Right ventricle myocardium inferior (tissue), 1 donor: ENCODE measurements around the gene TBC1D4. TPM values are rescaled to one million over a fixed set of nuclear protein-coding genes. Genes with fewer than 3 reads are reported as not detected.

Experiments
- ATAC-seq: fragments of 200-7000 bp; cut with Tn5 transposase; one replicate; pipeline ENCODE4 v1.9.1; 2020; ENCODE audit warnings: mild to moderate bottlenecking, moderate library complexity
- DNase-seq: peaks from one replicate; pipeline ENCODE4 v3.0.0; 2021; ENCODE audit errors: missing footprints
- intact Hi-C: fragments of 100-400 bp; cut with DNase I; formaldehyde crosslinking; loops from one replicate; pipeline ENCODE4 v1.11.0; 2022
- long read RNA-seq: library from polyadenylated mRNA; unstranded; transcript quantifications from one replicate; pipeline ENCODE4 v2.0.0, GENCODE V29; 2021
- total RNA-seq: library from RNA; stranded (reverse); fragmentation: NEBNext Ultra II Directional; extraction: Animal tissue kit (Norgen Biotek cat#: 25700); gene quantifications from one replicate; pipeline ENCODE4 v1.2.1, GENCODE V29; 2021
- donor health status: DM: no; HTN: yes; CAD: no; lungs with severe emphysema.

The TBC1D4 gene, protein sequence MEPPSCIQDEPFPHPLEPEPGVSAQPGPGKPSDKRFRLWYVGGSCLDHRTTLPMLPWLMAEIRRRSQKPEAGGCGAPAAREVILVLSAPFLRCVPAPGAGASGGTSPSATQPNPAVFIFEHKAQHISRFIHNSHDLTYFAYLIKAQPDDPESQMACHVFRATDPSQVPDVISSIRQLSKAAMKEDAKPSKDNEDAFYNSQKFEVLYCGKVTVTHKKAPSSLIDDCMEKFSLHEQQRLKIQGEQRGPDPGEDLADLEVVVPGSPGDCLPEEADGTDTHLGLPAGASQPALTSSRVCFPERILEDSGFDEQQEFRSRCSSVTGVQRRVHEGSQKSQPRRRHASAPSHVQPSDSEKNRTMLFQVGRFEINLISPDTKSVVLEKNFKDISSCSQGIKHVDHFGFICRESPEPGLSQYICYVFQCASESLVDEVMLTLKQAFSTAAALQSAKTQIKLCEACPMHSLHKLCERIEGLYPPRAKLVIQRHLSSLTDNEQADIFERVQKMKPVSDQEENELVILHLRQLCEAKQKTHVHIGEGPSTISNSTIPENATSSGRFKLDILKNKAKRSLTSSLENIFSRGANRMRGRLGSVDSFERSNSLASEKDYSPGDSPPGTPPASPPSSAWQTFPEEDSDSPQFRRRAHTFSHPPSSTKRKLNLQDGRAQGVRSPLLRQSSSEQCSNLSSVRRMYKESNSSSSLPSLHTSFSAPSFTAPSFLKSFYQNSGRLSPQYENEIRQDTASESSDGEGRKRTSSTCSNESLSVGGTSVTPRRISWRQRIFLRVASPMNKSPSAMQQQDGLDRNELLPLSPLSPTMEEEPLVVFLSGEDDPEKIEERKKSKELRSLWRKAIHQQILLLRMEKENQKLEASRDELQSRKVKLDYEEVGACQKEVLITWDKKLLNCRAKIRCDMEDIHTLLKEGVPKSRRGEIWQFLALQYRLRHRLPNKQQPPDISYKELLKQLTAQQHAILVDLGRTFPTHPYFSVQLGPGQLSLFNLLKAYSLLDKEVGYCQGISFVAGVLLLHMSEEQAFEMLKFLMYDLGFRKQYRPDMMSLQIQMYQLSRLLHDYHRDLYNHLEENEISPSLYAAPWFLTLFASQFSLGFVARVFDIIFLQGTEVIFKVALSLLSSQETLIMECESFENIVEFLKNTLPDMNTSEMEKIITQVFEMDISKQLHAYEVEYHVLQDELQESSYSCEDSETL (N-terminal part only)
- 86.8 TPM for total RNA-seq
- long read RNA-seq, full-length matches to known transcripts = 20 of 51 reads
- long read RNA-seq, partial matches to known transcripts = 17 of 51 reads
- long read RNA-seq, other reads (novel, unspliced or antisense) = 14 of 51 reads

DNA sequence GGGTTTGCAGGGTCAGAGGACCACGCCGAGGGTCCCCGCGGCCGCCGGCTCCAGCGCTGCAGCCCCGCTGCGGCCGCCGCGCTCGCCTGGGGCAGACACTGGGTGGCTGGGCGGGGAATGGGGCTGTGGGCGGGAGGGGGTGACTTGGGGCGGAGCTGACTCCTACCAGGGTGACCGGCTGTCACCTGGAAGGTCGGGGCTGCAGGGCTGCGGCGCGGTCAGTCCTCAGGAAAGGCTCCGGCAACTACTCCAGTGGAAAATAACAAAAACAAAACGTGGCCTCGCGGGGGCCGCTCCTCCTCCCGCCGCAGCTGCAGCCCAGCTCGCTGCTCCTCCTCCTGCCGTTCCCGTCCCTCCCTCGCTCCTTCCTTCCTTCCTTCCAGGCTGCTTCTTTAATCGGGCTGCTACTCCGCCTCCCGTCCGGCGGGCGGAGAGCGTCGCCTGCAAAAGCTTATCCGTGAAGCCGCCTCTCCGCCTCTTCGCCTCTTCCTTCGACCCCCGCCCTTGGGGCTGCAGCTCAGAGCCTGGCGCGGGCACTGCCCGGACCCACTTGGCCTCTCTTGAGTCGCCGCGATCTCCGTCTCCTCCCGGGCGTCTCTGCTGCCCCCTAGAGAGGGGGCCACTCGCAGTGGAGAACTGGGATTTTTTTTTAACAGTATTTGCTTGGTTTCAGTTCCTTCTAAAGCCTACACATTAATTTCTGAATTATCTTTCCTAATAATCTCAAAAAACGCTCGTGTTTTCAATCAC, at the start of gene TBC1D4:
Gene TBC1D4, minus strand, starts transcription at position 100 of the 750 bp plus-strand sequence. CDS start 402 bp downstream, outside the sequence.
- peak; percentile 87 for ATAC-seq
- peak; percentile 94 for DNase-seq
- intact Hi-C loops = loop anchor here (2.0 to 5.0 kb wide), 4 partner anchors 45 to 150 kb away; no protein-coding TSS in a partner anchor

GRCh38 chr13:75530549-75530961, 48.6 kb upstream of the TBC1D4 start:
- intact Hi-C loops = no loop called here
- DNase-seq (no peak), ATAC-seq (no peak)

- no peak for ATAC-seq
- DNase-seq = no peak
- intact Hi-C loops = no loop called here
Observed at GRCh38 chr13:75521956-75522355, 40.0 kb upstream of the TBC1D4 start.

DNA sequence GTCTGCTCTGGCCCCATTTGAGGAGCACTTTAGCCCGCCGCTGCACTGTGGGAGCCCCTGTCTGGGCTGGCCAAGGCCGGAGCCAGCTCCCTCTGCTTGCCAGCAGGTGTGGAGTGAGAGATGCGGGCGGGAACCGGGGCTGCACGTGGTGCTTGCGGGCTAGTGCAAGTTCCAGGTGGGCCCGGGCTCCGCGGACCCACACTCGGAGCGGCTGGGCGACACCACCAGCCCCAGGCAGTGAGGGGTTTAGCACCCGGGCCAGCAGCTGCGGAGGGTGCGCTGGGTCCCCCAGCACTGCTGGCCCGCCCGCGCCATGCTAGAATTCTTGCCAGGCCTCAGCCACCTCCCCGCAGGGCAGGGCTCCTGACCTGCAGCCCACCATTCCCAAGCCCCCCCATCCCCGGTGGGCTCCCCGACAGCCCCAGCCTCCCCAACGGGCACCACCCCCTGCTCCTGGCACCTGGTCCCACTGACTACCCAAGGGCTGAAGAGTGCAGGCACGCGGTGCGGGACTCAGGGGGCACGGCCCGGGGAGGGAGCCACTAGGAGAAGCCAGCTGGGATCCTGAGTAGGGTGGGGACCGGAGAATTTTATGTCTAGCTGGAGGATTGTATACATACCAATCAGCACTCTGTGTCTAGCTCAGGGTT, 36.6 kb upstream of the TBC1D4 start:
- intact Hi-C loops = no loop called here
- ATAC-seq (no peak), DNase-seq (no peak)

- no peak for ATAC-seq
- no peak for DNase-seq
- intact Hi-C loops = no loop called here
Observed at GRCh38 chr13:75514080-75514995, 32.4 kb upstream of the TBC1D4 start.

- no peak for ATAC-seq
- no peak for DNase-seq
- intact Hi-C loops = no loop called here
Observed at GRCh38 chr13:75513271-75513670, 31.3 kb upstream of the TBC1D4 start.

GRCh38 chr13:75512253-75512652, 30.3 kb upstream of the TBC1D4 start:
- intact Hi-C loops = no loop called here
- ATAC-seq (peak; percentile 42), DNase-seq (no peak)

DNA sequence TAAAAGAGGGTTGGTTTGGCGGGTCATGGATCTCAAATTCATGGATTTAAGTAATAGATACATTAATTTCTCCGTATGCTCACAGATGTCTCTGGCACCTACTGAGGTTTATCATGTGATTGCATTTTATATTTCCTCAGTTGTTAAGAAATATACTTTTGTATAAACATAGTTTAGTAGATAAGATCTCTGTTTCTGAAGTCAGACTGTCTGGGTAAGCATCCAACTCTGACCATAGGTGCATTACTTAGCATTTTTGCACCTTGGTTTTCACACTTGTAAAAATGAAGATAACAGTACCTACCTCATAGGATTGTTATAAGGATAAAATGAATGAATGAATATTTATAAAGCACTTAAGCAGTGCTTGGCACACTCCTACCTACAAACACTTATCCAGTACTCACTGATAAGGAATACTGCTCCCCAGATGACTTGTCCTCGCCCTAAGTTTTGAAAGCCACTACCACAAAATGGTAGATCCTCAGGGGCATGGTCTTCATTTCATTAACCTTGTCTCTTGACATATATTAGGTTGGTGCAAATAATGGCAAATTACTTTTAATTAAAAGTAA, 29.2 kb upstream of the TBC1D4 start:
- ATAC-seq = no peak
- intact Hi-C loops = no loop called here
- DNase-seq = no peak

- ATAC-seq = no peak
- intact Hi-C loops = no loop called here
- DNase-seq = no peak
Observed at GRCh38 chr13:75508002-75508548, 26.1 kb upstream of the TBC1D4 start.

GRCh38 chr13:75507027-75508001, 25.3 kb upstream of the TBC1D4 start:
- intact Hi-C loops = no loop called here
- no peak for ATAC-seq
- DNase-seq = no peak

- intact Hi-C loops = no loop called here
- ATAC-seq (no peak), DNase-seq (no peak)
Observed at GRCh38 chr13:75506018-75506417, 24.0 kb upstream of the TBC1D4 start.

DNA sequence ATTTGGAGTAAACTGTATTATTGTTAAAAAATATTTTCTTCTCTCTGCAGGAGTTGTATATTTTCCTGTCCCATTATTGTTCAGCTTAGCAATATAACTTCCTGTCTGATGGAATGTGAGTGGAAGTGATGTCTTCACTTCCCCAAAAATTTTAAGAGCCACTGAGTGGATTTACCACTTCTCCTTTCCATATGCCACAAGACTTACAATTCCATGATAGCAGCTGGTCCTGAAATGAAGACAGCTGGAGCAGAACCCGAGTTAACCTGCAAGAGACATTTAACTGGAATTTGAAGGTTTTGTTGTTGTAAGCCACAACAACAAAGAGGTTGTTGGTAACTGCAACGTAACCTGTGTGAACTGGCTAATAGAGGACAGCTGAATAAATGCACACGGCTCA, 23.4 kb upstream of the TBC1D4 start:
- intact Hi-C loops = no loop called here
- ATAC-seq (peak; percentile 13), DNase-seq (no peak)

GRCh38 chr13:75495938-75496337, 14.0 kb upstream of the TBC1D4 start:
- intact Hi-C loops = no loop called here
- DNase-seq = no peak
- no peak for ATAC-seq

DNA sequence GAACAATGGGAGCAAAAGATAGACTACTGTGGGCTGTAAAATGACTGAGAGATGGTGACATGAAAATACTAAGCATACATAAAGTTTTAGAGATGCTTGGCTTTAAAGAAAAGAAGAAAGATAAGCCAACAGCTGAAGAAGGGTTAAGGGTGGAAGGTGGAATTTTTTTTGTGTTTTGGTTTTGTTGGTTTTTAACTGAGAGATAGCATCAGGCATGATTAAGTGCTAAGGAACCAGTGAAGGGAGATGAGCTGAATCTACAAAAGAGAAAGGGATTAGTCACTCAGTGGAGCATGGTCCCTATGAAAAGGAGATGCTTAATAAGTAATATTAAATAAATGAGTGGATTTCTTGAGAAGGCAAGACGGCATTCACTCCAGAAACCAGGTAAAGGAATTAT, 12.5 kb upstream of the TBC1D4 start:
- ATAC-seq = no peak
- intact Hi-C loops = no loop called here
- no peak for DNase-seq

DNA sequence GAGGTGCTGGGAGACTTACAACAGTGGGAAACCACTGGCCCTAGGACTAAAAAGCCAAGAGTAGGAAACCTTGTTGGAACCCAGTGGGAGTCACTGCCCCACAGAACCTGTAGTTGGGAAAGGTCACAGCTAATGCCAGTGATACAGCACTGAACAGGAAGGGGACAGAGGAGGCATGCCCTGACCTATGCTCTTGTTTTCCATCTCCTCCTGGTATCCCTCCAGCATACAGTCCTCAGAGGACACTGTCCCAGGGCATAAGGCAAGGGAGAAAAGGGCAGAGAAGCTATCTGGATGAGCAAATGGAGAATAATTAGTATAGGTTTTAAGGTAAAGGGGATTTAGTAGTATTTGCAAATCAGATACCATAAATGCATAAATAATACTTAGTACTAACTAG, 11.2 kb upstream of the TBC1D4 start:
- no peak for ATAC-seq
- intact Hi-C loops = no loop called here
- DNase-seq = no peak
